Amniotic stem cell (primary cell): ENCODE measurements around the gene LEPROT.

Experiments used
- DNase-seq: peaks from one replicate; lab custom pipeline; 2025; lab: John Stamatoyannopoulos, UW

LEPROT gene

GRCh38 chr1:65477414-65478378, 57.2 kb downstream of the LEPROT start:
- no peak for DNase-seq

DNA sequence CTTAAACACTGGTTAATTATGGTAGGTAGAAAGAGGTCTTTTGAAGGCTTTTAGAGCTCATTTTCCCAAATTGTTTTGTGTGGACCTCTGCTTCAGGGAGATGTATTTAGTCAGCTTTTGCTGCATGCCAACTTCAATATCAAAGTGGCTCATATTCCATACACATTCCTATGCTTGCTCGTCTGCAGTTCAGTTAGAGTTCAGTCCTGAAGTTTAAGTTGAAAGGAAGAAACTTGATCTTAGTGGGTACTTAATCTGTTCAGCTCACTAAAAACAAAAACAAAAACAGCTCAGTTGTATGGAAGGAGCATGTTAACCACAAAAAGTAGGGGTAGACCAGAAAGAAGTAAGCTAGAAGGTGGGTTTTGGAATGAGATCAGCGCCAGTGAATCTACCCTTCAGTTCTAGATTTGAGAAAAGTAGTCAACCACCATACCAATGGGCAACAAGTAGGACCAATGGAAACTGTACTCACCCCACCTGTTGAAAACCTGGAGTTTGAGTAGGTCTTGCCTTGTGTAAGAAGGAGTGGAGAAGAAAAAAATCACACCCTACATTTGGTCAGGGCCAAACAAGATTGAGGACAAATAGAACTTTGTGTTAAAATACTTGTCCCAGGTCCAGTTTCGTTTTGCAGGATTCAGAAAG, 58.0 kb downstream of the LEPROT start:
- DNase-seq, result no peak

- no peak for DNase-seq
Measured at GRCh38 chr1:65479554-65480204, 59.2 kb downstream of the LEPROT start.

DNA sequence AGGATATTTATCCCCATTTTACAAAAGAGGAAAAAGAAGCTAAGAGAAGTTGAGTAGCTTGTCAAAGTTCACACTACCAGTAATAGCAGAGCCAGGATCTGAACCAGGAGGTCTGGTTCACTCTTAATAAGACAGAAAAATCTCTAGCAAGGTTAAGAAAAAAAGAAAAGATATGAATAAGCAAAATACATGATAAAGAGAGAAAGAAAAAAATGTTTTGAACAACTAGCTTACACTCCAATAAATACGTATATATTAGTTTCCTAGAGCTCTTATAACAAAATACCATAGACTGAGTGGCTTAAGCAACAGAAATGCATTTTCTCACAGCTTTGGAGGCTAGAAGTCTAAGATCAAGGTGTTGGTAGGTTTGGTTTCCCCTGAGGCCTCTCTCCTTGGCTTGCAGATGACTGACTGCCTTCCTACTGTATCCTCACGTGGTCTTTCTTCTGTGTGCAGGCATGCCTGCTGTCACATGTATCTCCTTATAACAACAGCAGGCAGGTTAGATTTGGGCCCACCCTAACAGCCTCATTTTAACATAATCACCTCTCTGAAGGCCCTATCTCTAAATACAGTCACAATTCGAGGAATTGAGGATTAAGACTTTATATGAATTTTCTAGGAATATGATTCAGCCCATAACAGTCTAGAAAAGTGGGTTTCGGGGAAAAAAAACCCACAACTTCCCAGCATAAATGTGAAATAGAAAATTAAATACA, 60.4 kb downstream of the LEPROT start:
- no peak for DNase-seq

GRCh38 chr1:65483993-65484754, 63.7 kb downstream of the LEPROT start:
- no peak for DNase-seq
